Cardiac muscle cell (in vitro differentiated cells and primary cell): ENCODE results near the gene CAMK2D. TPM values are rescaled to one million over a fixed set of nuclear protein-coding genes. Genes with fewer than 3 reads are reported as not detected.

Source experiments
- DNase-seq, 2 donors: peaks; one replicate each; pipeline versions ENCODE4 v3.0.0 to v3.0.0-alpha.2; 2010 to 2017; ENCODE audit warnings: low read depth in 1 of 2, low spot score in 1 of 2
- H3K27ac ChIP-seq: fragments of 200-600 bp; sonication (generic); 2 replicates; pipeline ENCODE4 v1.5.1; 2016
- H3K27me3 ChIP-seq: fragments of 200-600 bp; sonication (generic); 2 replicates; pipeline ENCODE4 v1.6.0; 2016; ENCODE audit warnings: control low read depth
- H3K36me3 ChIP-seq: fragments of 200-600 bp; sonication (generic); 2 replicates; pipeline ENCODE4 v1.5.1; 2016; ENCODE audit warnings: control low read depth
- H3K4me1 ChIP-seq: fragments of 200-600 bp; sonication (generic); 2 replicates; pipeline ENCODE4 v1.8.1; 2017; ENCODE audit warnings: low read depth, mild to moderate bottlenecking, mixed run types
- H3K4me3 ChIP-seq: fragments of 200-600 bp; sonication (generic); 2 replicates; pipeline ENCODE4 v1.5.1; 2016; ENCODE audit warnings: mild to moderate bottlenecking
- H3K9me3 ChIP-seq: fragments of 200-600 bp; sonication (generic); 2 replicates; pipeline ENCODE4 v1.5.1; 2017; ENCODE audit warnings: low read depth, mild to moderate bottlenecking, control low read depth
- CTCF ChIP-seq: IDR thresholded peaks from 2 replicates; pipeline ENCODE4 v1.5.1; 2012; ENCODE audit warnings: low read depth, mild to moderate bottlenecking, low read length
- polyA plus RNA-seq: library from polyadenylated mRNA; unstranded; fragments of >200 nt; fragmentation: Nextera tagmentation; extraction: Ambion mirVana; gene quantifications from 2 replicates; pipeline ENCODE4 v1.2.1, GENCODE V29; 2016
- total RNA-seq: library from RNA; depleted of rRNA; stranded (reverse); fragments of >200 nt; gene quantifications from 2 replicates; pipeline ENCODE4 v1.2.3, GENCODE V29; 2016

Gene CAMK2D
- total and polyA plus RNA-seq, 2 experiments from 2014 or later, result 60.6 to 84.7 TPM

- no peak for DNase-seq
- Histone ChIP-seq H3K4me1 (peaks cover 5% of the 10 kb centered on the region), H3K36me3 (no peaks in the 10 kb centered on the region), H3K27ac (no peak overlapping the region), H3K27me3 (no peaks in the 10 kb centered on the region), H3K9me3 (no peaks in the 10 kb centered on the region), H3K4me3 (no peak overlapping the region)
- TF ChIP-seq CTCF, result no peak
Measured at GRCh38 chr4:113559947-113560346, 201.6 kb downstream of the CAMK2D start.

GRCh38 chr4:113556382-113557134 is 205.0 kb downstream of the CAMK2D start:
- Histone ChIP-seq H3K9me3 (no peaks in the 10 kb centered on the region), H3K4me3 (no peak overlapping the region), H3K27ac (peak overlapping the region; percentile 40), H3K27me3 (no peaks in the 10 kb centered on the region), H3K4me1 (peaks cover 3% of the 10 kb centered on the region), H3K36me3 (peaks cover 2% of the 10 kb centered on the region)
- DNase-seq, result no peak
- no peak for TF ChIP-seq CTCF

- peak in 1 of 2 donors; percentile 84 for DNase-seq
- H3K27me3 ChIP-seq, result no peaks in the 10 kb centered on the region
- peak overlapping the region; percentile 40 for H3K27ac ChIP-seq
- TF ChIP-seq CTCF, result no peak
- peaks cover 3% of the 10 kb centered on the region for H3K36me3 ChIP-seq
- no peaks in the 10 kb centered on the region for H3K9me3 ChIP-seq
- H3K4me1 ChIP-seq, result peaks cover 3% of the 10 kb centered on the region
- H3K4me3 ChIP-seq, result no peak overlapping the region
Measured at GRCh38 chr4:113555868-113556267, 205.7 kb downstream of the CAMK2D start.

GRCh38 chr4:113553082-113553481 is 208.5 kb downstream of the CAMK2D start:
- Histone ChIP-seq H3K27ac (no peak overlapping the region), H3K27me3 (no peaks in the 10 kb centered on the region), H3K4me1 (peaks cover 3% of the 10 kb centered on the region), H3K4me3 (no peak overlapping the region), H3K36me3 (peaks cover 3% of the 10 kb centered on the region), H3K9me3 (no peaks in the 10 kb centered on the region)
- TF ChIP-seq CTCF, result no peak
- DNase-seq, result no peak

- Histone ChIP-seq H3K4me1 (no peaks in the 10 kb centered on the region), H3K27me3 (no peaks in the 10 kb centered on the region), H3K9me3 (no peaks in the 10 kb centered on the region), H3K4me3 (no peak overlapping the region), H3K36me3 (peaks cover 3% of the 10 kb centered on the region), H3K27ac (no peak overlapping the region)
- TF ChIP-seq CTCF, result no peak
- DNase-seq, result no peak
Measured at GRCh38 chr4:113550510-113550909, 211.0 kb downstream of the CAMK2D start.
